ENCODE measurements around the gene AP1M1.

GRCh38 chr19:16265205-16265604 is 67.5 kb downstream of the AP1M1 start:
- TF ChIP-seq CTCF (IDR thresholded peaks at IDR 0.05; ENCODE audit: insufficient read depth, low read length) (no peak), POLR2AphosphoS5 (IDR thresholded peaks at IDR 0.05; ENCODE audit: low read depth) (no peak), SPI1 (IDR thresholded peaks at IDR 0.05; ENCODE audit: borderline replicate concordance, low read depth) (no peak), GABPA (IDR thresholded peaks at IDR 0.05; ENCODE audit: low read depth) (no peak)
- TF ChIP-seq, protein P1, sequence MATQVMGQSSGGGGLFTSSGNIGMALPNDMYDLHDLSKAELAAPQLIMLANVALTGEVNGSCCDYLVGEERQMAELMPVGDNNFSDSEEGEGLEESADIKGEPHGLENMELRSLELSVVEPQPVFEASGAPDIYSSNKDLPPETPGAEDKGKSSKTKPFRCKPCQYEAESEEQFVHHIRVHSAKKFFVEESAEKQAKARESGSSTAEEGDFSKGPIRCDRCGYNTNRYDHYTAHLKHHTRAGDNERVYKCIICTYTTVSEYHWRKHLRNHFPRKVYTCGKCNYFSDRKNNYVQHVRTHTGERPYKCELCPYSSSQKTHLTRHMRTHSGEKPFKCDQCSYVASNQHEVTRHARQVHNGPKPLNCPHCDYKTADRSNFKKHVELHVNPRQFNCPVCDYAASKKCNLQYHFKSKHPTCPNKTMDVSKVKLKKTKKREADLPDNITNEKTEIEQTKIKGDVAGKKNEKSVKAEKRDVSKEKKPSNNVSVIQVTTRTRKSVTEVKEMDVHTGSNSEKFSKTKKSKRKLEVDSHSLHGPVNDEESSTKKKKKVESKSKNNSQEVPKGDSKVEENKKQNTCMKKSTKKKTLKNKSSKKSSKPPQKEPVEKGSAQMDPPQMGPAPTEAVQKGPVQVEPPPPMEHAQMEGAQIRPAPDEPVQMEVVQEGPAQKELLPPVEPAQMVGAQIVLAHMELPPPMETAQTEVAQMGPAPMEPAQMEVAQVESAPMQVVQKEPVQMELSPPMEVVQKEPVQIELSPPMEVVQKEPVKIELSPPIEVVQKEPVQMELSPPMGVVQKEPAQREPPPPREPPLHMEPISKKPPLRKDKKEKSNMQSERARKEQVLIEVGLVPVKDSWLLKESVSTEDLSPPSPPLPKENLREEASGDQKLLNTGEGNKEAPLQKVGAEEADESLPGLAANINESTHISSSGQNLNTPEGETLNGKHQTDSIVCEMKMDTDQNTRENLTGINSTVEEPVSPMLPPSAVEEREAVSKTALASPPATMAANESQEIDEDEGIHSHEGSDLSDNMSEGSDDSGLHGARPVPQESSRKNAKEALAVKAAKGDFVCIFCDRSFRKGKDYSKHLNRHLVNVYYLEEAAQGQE (IDR thresholded peaks at IDR 0.05; ENCODE audit: insufficient replicate concordance, low read depth): no peak
